ENCODE results near the gene IFNGR1.
"Not testable (repeated sequence)": the region's sequence is repeated elsewhere in the genome, so short reads cannot be mapped to it uniquely, and the experiment has no call there.

The IFNGR1 gene

GRCh38 chr6:137218917-137219663, at the start of gene IFNGR1:
TSS of gene IFNGR1 (minus strand) at chr6:137219385. CDS start at chr6:137219327, 58 bp downstream.
- peak; percentile 89 to 91 for DNase-seq (ENCODE audit: low read depth in 1 of 2, low spot score in 1 of 2)

DNA sequence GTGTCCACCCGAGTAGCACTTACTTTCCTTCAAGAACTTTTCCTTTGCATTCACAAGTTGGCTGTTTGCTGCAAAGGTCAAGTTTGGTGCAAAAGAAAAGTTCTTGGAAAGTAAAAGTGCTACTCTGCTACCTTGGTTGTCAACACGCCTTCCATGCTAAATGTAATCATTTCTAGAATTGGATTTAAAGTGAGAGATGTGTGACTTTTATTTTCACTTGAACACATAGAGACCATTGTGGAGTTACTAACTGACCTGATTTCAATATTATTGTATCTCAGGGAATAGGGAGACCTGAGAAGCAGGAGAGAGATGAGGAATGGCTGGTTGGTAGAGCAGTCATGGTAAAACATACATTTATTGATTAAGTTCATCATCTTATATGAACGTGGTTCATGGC, 49.7 kb upstream of the IFNGR1 start:
- DNase-seq (ENCODE audit: low read depth in 1 of 2, low spot score in 1 of 2) = no peak

DNA sequence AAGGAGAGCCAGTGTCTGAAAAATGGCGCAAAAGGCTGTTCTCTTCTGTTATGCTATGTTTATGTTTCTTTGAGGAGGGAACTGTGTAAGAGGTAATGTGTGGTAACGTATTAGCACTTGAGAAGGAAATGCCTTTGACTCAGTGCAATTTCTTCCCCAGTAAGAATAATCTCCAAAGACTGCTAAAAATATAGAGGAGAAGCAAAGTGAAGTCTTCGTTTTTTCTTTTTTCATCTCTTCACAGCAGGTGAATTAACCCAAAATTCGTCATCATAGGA, 47.1 kb upstream of the IFNGR1 start:
- DNase-seq (ENCODE audit: low read depth in 1 of 2, low spot score in 1 of 2) = no peak

GRCh38 chr6:137265561-137266308, 46.5 kb upstream of the IFNGR1 start:
- DNase-seq (ENCODE audit: low read depth in 1 of 2, low spot score in 1 of 2) = no peak

DNA sequence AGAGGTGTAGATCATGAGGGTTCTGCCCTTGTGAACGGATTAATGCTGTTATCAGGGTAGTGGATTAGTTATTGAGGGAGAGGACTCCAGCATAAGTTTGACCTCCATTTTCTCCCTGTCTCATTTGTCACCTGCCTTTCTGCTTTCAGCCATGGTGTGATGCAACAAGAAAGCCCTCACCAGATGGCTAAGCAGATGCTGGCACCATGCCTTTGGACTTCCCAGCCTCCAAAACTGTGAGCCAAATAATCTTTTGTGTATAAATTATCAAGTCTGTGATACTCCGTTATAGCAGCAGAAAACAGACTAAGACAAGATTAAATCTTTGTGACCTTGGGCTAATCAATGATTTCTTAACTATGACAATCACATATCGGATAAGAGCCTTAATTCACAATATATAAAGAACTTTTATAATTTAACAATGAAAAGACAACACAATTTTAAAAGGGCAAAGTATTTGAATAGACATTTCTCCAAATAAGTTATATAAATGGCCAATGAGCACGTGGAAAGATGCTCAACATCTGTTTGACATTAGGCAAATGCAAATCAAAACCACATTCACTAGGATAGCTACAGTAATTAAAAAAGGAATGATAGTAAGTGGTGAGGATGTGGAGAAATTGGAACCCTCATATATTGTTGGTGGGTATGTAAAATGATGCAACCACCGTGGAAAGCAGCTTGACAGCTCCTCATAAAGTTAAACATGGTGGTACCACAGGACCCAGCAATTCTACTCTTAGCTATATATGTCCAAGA, 45.3 kb upstream of the IFNGR1 start:
- no peak for DNase-seq (ENCODE audit: low read depth in 1 of 2, low spot score in 1 of 2)

DNA sequence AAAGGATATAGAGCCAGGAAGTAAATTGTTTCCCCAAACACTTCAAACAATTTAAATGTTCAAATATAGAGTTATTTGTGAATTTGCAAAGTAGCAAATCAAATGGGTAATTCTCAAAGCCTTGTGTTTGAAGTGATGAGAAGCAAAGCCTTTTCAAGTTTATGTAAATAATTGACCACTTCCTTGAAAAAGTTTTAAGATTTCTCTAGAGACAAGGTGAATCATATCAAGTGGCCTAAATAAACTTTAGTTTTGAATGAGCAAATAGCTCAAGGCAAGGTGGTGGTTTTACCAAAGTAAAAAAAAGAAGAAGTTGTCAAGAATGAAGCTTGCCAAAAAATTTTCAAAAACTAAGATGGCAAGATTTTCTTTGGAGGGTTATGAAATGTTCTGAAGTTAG, 42.6 kb upstream of the IFNGR1 start:
- no peak for DNase-seq (ENCODE audit: low read depth in 1 of 2, low spot score in 1 of 2)

GRCh38 chr6:137261361-137261760, 42.2 kb upstream of the IFNGR1 start:
- no peak for DNase-seq (ENCODE audit: low read depth in 1 of 2, low spot score in 1 of 2)

- DNase-seq (ENCODE audit: low read depth in 1 of 2, low spot score in 1 of 2) = no peak
Observed at GRCh38 chr6:137260217-137260616, 41.0 kb upstream of the IFNGR1 start.

DNA sequence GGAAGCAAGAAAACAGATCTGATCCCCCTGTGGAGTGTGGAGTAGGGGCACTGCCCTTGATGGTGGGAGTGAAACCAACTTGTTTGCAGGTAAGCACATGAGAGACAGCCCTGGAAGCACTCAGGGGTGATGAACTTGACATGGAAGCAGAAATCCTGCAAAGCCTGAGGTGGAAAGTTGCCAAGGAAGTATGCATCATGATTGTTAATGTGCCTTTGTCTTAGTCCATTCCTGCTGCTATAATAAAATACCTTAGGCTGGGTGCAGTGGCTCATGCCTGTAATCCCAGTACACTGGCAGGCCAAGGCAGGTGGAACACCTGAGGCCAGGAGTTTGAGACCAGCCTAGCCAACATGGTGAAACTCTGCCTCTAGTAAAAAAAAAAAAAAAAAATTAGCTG, 40.2 kb upstream of the IFNGR1 start:
- no peak for DNase-seq (ENCODE audit: low read depth in 1 of 2, low spot score in 1 of 2)

DNA sequence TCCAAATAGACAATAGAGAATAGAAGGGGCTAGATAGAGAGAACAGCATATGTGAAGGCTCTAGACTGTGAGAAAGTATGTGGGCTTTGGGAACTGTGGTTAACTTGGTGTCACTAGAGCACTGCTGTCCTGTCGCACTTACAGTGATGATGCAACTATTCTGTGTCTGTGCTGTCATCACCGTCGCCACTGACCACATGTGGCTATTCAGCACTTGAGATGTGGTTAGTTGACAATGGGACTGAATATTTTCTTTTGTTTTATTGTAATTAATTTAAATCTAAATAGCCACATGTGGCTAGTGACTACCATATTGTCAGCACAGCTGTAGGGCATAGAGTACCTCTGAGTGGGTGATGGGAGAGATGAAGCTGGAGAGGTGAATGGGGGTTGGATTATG, 39.0 kb upstream of the IFNGR1 start:
- DNase-seq (ENCODE audit: low read depth in 1 of 2, low spot score in 1 of 2) = no peak

GRCh38 chr6:137256350-137257103, 37.3 kb upstream of the IFNGR1 start:
- DNase-seq (ENCODE audit: low read depth in 1 of 2, low spot score in 1 of 2) = no peak

DNA sequence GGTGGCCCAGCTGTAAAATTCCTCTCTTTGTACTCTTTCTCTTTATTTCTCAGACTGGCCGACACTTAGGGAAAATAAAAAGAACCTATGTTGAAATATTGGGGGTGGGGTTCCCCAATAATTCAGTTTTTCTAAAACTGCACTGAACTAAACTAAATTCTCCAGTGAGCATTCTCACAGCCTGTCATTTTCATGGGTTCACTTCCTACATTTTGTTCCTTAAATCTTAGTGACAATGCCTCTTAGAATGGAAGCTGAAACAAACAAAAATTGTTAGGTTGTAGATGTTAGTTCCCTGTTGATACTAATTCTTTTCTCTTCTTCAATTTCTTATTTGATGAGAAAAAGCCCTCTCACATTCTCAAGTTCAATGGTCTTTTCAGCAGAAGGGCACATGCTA, 35.8 kb upstream of the IFNGR1 start:
- no peak for DNase-seq (ENCODE audit: low read depth in 1 of 2, low spot score in 1 of 2)

DNA sequence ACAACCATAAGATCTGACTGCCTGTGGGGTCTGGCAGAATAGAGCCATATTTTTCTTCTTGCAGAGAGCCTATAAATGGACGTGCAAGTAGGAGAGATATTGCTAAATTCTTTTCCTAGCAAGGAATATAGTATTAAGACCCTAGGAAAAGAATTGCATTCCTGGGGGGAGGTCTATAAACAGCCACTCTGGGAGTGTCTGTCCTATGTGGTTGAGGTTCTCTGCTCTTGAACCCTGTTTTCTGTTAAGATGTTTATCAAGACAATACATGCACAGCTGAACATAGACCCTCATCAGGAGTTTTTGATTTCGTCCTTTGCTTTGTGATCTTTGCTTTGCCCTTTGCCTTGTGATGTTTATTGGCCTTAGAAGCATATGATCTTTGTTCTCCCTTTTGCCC, 35.2 kb upstream of the IFNGR1 start:
- DNase-seq (ENCODE audit: low read depth in 1 of 2, low spot score in 1 of 2) = not testable (repeated sequence)

DNA sequence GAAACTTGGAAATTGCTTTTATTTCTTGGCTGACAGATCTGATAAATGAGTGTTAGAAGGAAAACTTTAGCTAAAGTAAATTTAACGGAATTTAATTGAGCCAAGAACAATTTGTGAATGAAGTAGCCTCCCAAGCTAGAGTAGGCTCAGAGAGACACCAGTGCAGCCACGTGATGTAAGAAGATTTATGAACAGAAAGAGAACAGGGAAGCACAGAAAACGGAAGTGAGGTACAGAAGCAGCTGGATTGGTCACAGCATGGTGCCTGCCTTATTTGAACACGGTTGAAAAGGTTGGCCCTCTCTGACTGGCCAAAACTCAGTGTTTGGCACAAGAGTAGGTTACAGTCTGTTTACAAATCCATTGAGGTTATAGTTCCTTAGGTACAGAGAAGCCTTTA, 29.5 kb upstream of the IFNGR1 start:
- DNase-seq (ENCODE audit: low read depth in 1 of 2, low spot score in 1 of 2) = no peak

GRCh38 chr6:137247724-137248123, 28.5 kb upstream of the IFNGR1 start:
- no peak for DNase-seq (ENCODE audit: low read depth in 1 of 2, low spot score in 1 of 2)

DNA sequence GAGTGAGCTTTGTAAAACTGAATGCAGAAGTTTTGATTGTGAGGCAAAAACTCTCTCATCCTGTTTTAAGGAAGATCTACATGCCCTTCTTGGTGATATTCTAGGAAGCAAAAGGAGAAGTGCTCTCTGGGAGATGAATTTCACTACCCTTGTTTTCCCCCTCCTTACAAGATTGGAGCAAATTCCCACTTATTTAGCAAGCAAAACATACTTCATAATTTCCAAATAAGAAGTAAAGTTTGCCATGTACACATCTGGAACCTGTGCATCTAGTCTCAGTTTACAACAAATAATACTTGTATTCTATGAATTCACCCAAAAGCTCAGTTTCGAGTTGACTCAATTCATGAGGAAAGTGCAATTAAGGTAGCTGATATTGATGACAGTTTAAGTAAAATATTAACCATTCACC, 27.6 kb upstream of the IFNGR1 start:
- DNase-seq (ENCODE audit: low read depth in 1 of 2, low spot score in 1 of 2) = no peak

DNA sequence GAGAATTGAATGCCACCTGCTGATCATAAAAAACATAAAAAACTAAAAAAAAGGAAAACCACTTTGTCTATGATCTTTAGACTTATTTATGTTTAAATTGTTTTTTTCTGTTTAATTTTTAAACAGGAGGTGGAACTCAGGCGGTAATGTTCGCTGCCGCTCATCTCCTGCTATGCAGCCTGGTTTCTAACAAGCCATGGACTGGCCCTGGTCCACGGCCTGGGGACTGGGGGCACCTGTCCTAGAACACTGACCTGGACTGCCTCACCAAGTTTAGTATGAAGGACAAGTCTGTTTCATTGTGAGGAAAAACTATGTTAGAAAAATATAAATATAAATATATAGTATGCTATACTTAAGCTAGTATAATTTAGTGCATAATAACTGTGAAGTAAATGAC, 27.0 kb upstream of the IFNGR1 start:
- no peak for DNase-seq (ENCODE audit: low read depth in 1 of 2, low spot score in 1 of 2)

GRCh38 chr6:137241481-137242038, 22.4 kb upstream of the IFNGR1 start:
- DNase-seq (ENCODE audit: low read depth in 1 of 2, low spot score in 1 of 2) = no peak

DNA sequence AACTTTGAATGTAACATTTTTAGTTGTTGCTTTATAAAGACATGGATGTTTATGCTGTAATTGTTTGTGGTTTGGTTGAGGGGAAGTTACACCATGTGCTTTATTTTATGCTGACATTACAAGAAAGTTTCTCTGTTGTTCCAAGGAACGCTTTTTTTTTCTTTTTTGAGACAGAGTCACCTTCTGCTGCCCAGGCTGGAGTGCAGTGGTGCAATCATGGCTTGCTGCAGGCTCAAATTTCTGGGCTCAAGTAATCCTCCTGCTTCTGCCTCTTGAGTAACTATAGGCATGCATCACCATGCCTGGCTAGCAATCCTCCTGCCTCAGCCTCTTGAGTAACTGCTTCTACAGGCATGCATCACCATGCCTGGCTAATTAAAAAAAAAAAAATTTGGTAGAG, 21.0 kb upstream of the IFNGR1 start:
- no peak for DNase-seq (ENCODE audit: low read depth in 1 of 2, low spot score in 1 of 2)

- no peak for DNase-seq (ENCODE audit: low read depth in 1 of 2, low spot score in 1 of 2)
Observed at GRCh38 chr6:137237413-137238170, 18.4 kb upstream of the IFNGR1 start.

Measured in activated T-helper 1 cell treated with anti-CD3 and anti-CD28 coated beads, Interleukin-2, amount 50 U/mL, for 16 hours (primary cell).